Esophagus squamous epithelium (tissue), 4 donors: Measurements from ENCODE around the gene HMGB1.

Experiments used
- POLR2A ChIP-seq, 4 donors: fragments of 450-650 bp; IDR thresholded peaks; one replicate each; pipeline ENCODE4 v1.6.1; 2017; ENCODE audit warnings: antibody characterized with exemption in 4 of 4, mild to moderate bottlenecking in 4 of 4, moderate library complexity in 3 of 4
- TF ChIP-seq, protein P1 (sequence below), 6 experiments: fragments of 450-650 bp in 4 of 6; fragments of 200-600 bp in 2 of 6; sonication (generic) in 2 of 6; IDR thresholded peaks; one replicate each; pipeline ENCODE4 v1.5.1; 2016 to 2019; ENCODE audit warnings: antibody characterized with exemption in 6 of 6, mild to moderate bottlenecking in 4 of 6, moderate library complexity in 4 of 6

DNA sequence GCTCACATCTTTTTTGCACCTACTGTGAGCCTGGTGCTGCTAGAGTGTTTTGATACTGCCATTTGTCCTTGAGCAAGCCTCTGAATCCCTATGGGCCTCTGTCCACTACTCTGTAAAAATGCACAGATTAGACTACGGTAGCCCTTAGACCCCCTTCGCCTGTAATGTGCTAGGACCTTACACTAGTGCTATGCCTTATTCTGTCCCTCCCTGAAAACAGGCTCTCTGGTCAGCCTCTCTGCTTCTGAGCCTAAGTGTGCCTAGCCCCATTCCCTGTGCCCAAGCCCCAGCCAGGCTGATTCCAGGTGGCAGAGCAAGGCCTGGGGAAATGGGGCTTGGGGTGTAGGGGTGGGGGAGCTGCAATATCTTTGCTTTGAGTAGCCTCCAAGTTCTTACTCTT is 10.7 kb downstream of the HMGB1 start:
- TF ChIP-seq, protein P1, sequence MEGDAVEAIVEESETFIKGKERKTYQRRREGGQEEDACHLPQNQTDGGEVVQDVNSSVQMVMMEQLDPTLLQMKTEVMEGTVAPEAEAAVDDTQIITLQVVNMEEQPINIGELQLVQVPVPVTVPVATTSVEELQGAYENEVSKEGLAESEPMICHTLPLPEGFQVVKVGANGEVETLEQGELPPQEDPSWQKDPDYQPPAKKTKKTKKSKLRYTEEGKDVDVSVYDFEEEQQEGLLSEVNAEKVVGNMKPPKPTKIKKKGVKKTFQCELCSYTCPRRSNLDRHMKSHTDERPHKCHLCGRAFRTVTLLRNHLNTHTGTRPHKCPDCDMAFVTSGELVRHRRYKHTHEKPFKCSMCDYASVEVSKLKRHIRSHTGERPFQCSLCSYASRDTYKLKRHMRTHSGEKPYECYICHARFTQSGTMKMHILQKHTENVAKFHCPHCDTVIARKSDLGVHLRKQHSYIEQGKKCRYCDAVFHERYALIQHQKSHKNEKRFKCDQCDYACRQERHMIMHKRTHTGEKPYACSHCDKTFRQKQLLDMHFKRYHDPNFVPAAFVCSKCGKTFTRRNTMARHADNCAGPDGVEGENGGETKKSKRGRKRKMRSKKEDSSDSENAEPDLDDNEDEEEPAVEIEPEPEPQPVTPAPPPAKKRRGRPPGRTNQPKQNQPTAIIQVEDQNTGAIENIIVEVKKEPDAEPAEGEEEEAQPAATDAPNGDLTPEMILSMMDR (IDR thresholded peaks at IDR 0.05) = no peak
- no peak for TF ChIP-seq POLR2A (IDR thresholded peaks at IDR 0.05)
